Lower leg skin (tissue), 3 donors: ENCODE measurements around the gene NUP85.
"Not testable (repeated sequence)": the region's sequence is repeated elsewhere in the genome, so short reads cannot be mapped to it uniquely, and the experiment has no call there.

ENCODE experiments used
- CTCF ChIP-seq, 3 donors: fragments of 450-650 bp; IDR thresholded peaks; one replicate each; pipeline ENCODE4 v1.5.1; 2016; ENCODE audit warnings: antibody characterized with exemption in 3 of 3, mild to moderate bottlenecking in 3 of 3, moderate library complexity in 2 of 3
- POLR2A ChIP-seq, 2 donors: fragments of 450-650 bp; IDR thresholded peaks; one replicate each; pipeline ENCODE4 v1.6.1; 2016 to 2017; ENCODE audit warnings: antibody characterized with exemption in 2 of 2, mild to moderate bottlenecking in 1 of 2, moderate library complexity in 1 of 2

- TF ChIP-seq POLR2A, CTCF (IDR thresholded peaks at IDR 0.05): not testable (repeated sequence)
Measured at GRCh38 chr17:75257228-75257627, 51.7 kb downstream of the NUP85 start.
